22Rv1 (cell line): Measurements from ENCODE around the gene ACOX3.

Experiments
- CTCF ChIP-seq: fragments of 450-650 bp; IDR thresholded peaks from 2 replicates; pipeline ENCODE4 v1.5.1; 2017; ENCODE audit warnings: mild to moderate bottlenecking
- ZFX ChIP-seq: fragments of 450-650 bp; IDR thresholded peaks from 2 replicates; pipeline ENCODE4 v1.6.1; 2017; ENCODE audit warnings: antibody characterized with exemption, borderline replicate concordance

- TF ChIP-seq CTCF (no peak), ZFX (no peak)
These were observed 70.3 kb downstream of the ACOX3 start for GRCh38 chr4:8370106-8370787.
